HCT116 (cell line): Measurements from ENCODE around the gene TEPSIN. TPM values are rescaled to one million over a fixed set of nuclear protein-coding genes. Genes with fewer than 3 reads are reported as not detected.

Source experiments
- ATAC-seq: fragments of 200-7000 bp; cut with Tn5 transposase; 2 replicates; pipeline ENCODE4 v1.9.1; 2020; ENCODE audit warnings: mild to moderate bottlenecking, moderate library complexity
- BruUV-seq: library from RNA; stranded (reverse); fragments of 400-500 nt; replicated peaks from 2 replicates; lab custom pipeline; 2021; lab: Mats Ljungman, UMichigan
- CTCF ChIA-PET: fragments of 300-600 bp; sonication (Branson Sonifier 250); formaldehyde crosslinking; loops from one replicate; lab custom pipeline; 2021; ENCODE audit warnings: antibody characterized with exemption; lab: Charles Lee
- POLR2A ChIA-PET: fragments of 300-600, 350-600 bp; sonication (Branson Sonifier 250); formaldehyde crosslinking; loops from one replicate; lab custom pipeline; 2021; ENCODE audit warnings: antibody characterized with exemption; lab: Charles Lee
- RAD21 ChIA-PET, 2 experiments: fragments of 300-600 bp; sonication (Branson Sonifier 250); formaldehyde crosslinking; loops; one replicate each; lab custom pipeline; 2023; ENCODE audit warnings: low total read pairs in 2 of 2; ENCODE audit not compliant: uncharacterized antibody in 2 of 2, unreplicated experiment in 2 of 2, low non-redundant PET in 1 of 2; lab: Charles Lee
- DNase-seq: peaks from one replicate; pipeline ENCODE4 v3.0.0-alpha.2; 2010; ENCODE audit warnings: low read depth, low spot score
- H2AFZ ChIP-seq: fragments of 200-600 bp; shearing (Covaris generic), sonication (generic); 2 replicates; pipeline ENCODE4 v1.6.1; 2017; ENCODE audit warnings: low read depth, mixed run types, mixed read lengths, antibody characterized with exemption, low read length; ENCODE audit not compliant: poor library complexity, severe bottlenecking
- H3K27ac ChIP-seq: 2 replicates; pipeline ENCODE4 v1.5.1; 2012; ENCODE audit warnings: low read depth, low read length
- H3K27me3 ChIP-seq: fragments of 200-600 bp; sonication (generic); 2 replicates; pipeline ENCODE4 v1.6.1; 2016; ENCODE audit warnings: mixed run types, low read length, mixed read lengths; ENCODE audit not compliant: insufficient read depth
- H3K36me3 ChIP-seq, 2 experiments: fragments of 200-500 bp in 1 of 2; fragments of 200-600 bp in 1 of 2; sonication (Bioruptor generic) in 1 of 2; sonication (generic) in 1 of 2; 2 replicates each; pipeline versions ENCODE4 v1.5.1 to v1.6.1; 2014 to 2016; ENCODE audit warnings: low read length in 2 of 2, inconsistent platforms in 1 of 2, mixed read lengths in 1 of 2, mixed run types in 1 of 2; ENCODE audit not compliant: insufficient read depth in 2 of 2, control insufficient read depth in 1 of 2
- H3K4me1 ChIP-seq, 2 experiments: fragments of 200-600 bp in 1 of 2; sonication (generic) in 1 of 2; 2 replicates each; pipeline versions ENCODE4 v1.5.1 to v1.6.1; 2012 to 2017; ENCODE audit warnings: low read length in 2 of 2, inconsistent platforms in 1 of 2, mild to moderate bottlenecking in 1 of 2, mixed read lengths in 1 of 2, mixed run types in 1 of 2, moderate library complexity in 1 of 2; ENCODE audit not compliant: insufficient read depth in 2 of 2, control insufficient read depth in 1 of 2
- H3K4me2 ChIP-seq: fragments of 200-600 bp; sonication (generic); 2 replicates; pipeline ENCODE4 v1.6.1; 2017; ENCODE audit warnings: mixed run types, low read length, mixed read lengths
- H3K4me3 ChIP-seq, 2 experiments: fragments of 200-600 bp in 1 of 2; sonication (generic) in 1 of 2; replicated peaks in 1 of 2; 2 replicates each; pipeline ENCODE4 v1.5.1; 2011 to 2016; ENCODE audit warnings: low read length in 2 of 2, control low read depth in 1 of 2, low read depth in 1 of 2, mild to moderate bottlenecking in 1 of 2, mixed read lengths in 1 of 2, mixed run types in 1 of 2
- H3K79me2 ChIP-seq: fragments of 200-600 bp; sonication (generic); 2 replicates; pipeline ENCODE4 v1.6.1; 2017; ENCODE audit warnings: mild to moderate bottlenecking, mixed run types, low read length, moderate library complexity, mixed read lengths; ENCODE audit not compliant: insufficient read depth
- H3K9ac ChIP-seq: fragments of 200-600 bp; sonication (generic); 2 replicates; pipeline ENCODE4 v1.6.1; 2016; ENCODE audit warnings: low read length, mixed read lengths
- H3K9me2 ChIP-seq: fragments of 200-600 bp; sonication (generic), shearing (Covaris generic); 2 replicates; pipeline ENCODE4 v1.6.1; 2017; ENCODE audit warnings: mixed run types, mild to moderate bottlenecking, moderate library complexity; ENCODE audit not compliant: insufficient read depth
- H3K9me3 ChIP-seq, 2 experiments: fragments of 200-500 bp in 1 of 2; fragments of 200-600 bp in 1 of 2; sonication (Bioruptor generic) in 1 of 2; sonication (generic) in 1 of 2; 2 replicates each; pipeline ENCODE4 v1.6.1; 2014 to 2017; ENCODE audit warnings: low read length in 2 of 2, mixed read lengths in 2 of 2, inconsistent platforms in 1 of 2, low read depth in 1 of 2, mild to moderate bottlenecking in 1 of 2, mixed run types in 1 of 2, moderate library complexity in 1 of 2; ENCODE audit not compliant: control insufficient read depth in 1 of 2, insufficient read depth in 1 of 2
- H4K20me1 ChIP-seq: fragments of 200-600 bp; sonication (generic), shearing (Covaris generic); 2 replicates; pipeline ENCODE4 v1.6.1; 2017; ENCODE audit warnings: mixed run types, mild to moderate bottlenecking, moderate library complexity; ENCODE audit not compliant: insufficient read depth
- CBX3 ChIP-seq: IDR thresholded peaks from 2 replicates; pipeline ENCODE4 v1.6.1; 2012; ENCODE audit warnings: low read depth
- CEBPB ChIP-seq: IDR thresholded peaks from 2 replicates; pipeline ENCODE4 v1.6.1; 2012; ENCODE audit warnings: low read depth
- EGR1 ChIP-seq: IDR thresholded peaks from 2 replicates; pipeline ENCODE4 v1.6.1; 2012; ENCODE audit warnings: low read depth
- ELF1 ChIP-seq: IDR thresholded peaks from 2 replicates; pipeline ENCODE4 v1.6.1; 2012; ENCODE audit warnings: low read depth, borderline replicate concordance
- EZH2 ChIP-seq: fragments of 200-600 bp; sonication (generic); IDR thresholded peaks from 2 replicates; pipeline ENCODE4 v1.6.1; 2017; ENCODE audit warnings: antibody characterized with exemption, mixed run types
- FOSL1 ChIP-seq: IDR thresholded peaks from 2 replicates; pipeline ENCODE4 v1.6.1; 2012; ENCODE audit warnings: low read depth
- JUND ChIP-seq: IDR thresholded peaks from 2 replicates; pipeline ENCODE4 v1.6.1; 2012
- POLR2A ChIP-seq: IDR thresholded peaks from 2 replicates; pipeline ENCODE4 v1.7.0; 2011; ENCODE audit warnings: borderline replicate concordance; ENCODE audit not compliant: insufficient read depth, insufficient read length; ENCODE audit errors: extremely low read depth
- REST ChIP-seq: IDR thresholded peaks from 2 replicates; pipeline ENCODE4 v1.6.1; 2012; ENCODE audit warnings: low read depth
- SIN3A ChIP-seq: IDR thresholded peaks from 2 replicates; pipeline ENCODE4 v1.6.1; 2012; ENCODE audit warnings: low read depth
- SP1 ChIP-seq: IDR thresholded peaks from 2 replicates; pipeline ENCODE4 v1.6.1; 2012; ENCODE audit warnings: low read depth
- SRF ChIP-seq: IDR thresholded peaks from 2 replicates; pipeline ENCODE4 v1.6.1; 2012; ENCODE audit warnings: low read depth
- TCF7L2 ChIP-seq: IDR thresholded peaks from 2 replicates; pipeline ENCODE4 v1.7.0; 2011; ENCODE audit warnings: borderline replicate concordance, inconsistent platforms; ENCODE audit not compliant: insufficient read depth, insufficient read length; ENCODE audit errors: extremely low read depth
- ZBTB33 ChIP-seq: IDR thresholded peaks from 2 replicates; pipeline ENCODE4 v1.6.1; 2011; ENCODE audit warnings: mild to moderate bottlenecking, low read length, moderate library complexity; ENCODE audit not compliant: insufficient replicate concordance; ENCODE audit errors: extremely low read depth
- ZFX ChIP-seq: fragments of 450-650 bp; IDR thresholded peaks from 2 replicates; pipeline ENCODE4 v1.6.1; 2017
- intact Hi-C: fragments of 100-400 bp; cut with micrococcal nuclease; formaldehyde crosslinking; loops from 2 replicates; pipeline ENCODE4 v1.10.0; 2022
- total RNA-seq: library from RNA; stranded (reverse); gene quantifications from one replicate; pipeline ENCODE4 v1.2.1, GENCODE V29; 2021; ENCODE audit not compliant: unreplicated experiment
- TF ChIP-seq, protein P1 (sequence below): IDR thresholded peaks from 2 replicates; pipeline ENCODE4 v1.6.1; 2012
- TF ChIP-seq, protein P2 (sequence below), 3 experiments: fragments of 200-600 bp in 1 of 3; sonication (generic) in 1 of 3; IDR thresholded peaks in 2 of 3; conservative IDR thresholded peaks in 1 of 3; 2 replicates each; pipeline ENCODE4 v1.5.1; 2012 to 2017; ENCODE audit warnings: low read depth in 2 of 3, low read length in 2 of 3, antibody characterized with exemption in 1 of 3, borderline replicate concordance in 1 of 3, control low read depth in 1 of 3, mild to moderate bottlenecking in 1 of 3, mixed read lengths in 1 of 3, mixed run types in 1 of 3, moderate library complexity in 1 of 3; ENCODE audit not compliant: insufficient read depth in 1 of 3
- TF ChIP-seq, protein P3 (sequence below): IDR thresholded peaks from 2 replicates; pipeline ENCODE4 v1.6.1; 2012

Gene TEPSIN
- total RNA-seq, 1 experiment from 2014 or later, result 50.6 TPM

DNA sequence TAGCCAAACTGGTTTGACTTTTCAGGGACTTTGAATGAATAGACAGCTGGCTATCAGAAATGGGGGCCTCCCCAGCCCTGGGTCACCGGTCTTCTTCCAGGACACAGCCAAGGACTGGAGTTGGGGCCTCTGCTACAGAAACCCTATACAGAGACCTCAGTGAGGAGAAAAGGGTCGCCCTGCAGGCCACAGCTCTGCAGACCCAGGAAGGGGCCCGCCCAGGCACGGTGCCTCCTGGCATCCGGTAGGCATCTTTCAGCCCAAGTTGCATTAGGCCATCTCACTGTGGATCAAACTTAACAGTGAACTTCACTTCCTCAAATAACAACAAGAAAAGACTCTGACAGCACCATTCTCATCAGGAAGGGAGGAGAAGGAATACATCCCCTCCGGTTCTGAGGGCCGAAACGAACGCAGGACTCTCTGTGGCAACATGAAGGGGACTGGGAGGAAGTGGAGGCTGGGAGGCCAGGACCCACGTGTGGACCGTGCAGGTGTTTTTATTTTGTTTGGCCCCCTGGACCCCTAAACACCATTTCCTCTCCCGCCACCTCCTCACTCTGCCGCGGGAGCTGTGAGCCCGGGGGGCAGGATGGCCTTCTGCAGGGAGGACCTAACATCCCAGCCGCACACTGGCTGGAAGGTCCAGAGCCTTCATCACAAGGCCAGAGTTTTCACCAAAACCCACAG, 49.0 kb upstream of the TEPSIN start:
- DNase-seq (no peak), ATAC-seq (no peak)
- peaks cover 3% of the 10 kb centered on the region; the same call in 1 of the 2 replicates for H4K20me1 ChIP-seq
- BruUV-seq, result no TSS peak
- intact Hi-C loops, result no loop called here
- no peaks in the 10 kb centered on the region for H3K9me2 ChIP-seq
- RAD21 ChIA-PET, result no interaction called here
- CTCF ChIA-PET, result no interaction called here
- no peak overlapping the region for H3K9ac ChIP-seq
- peaks cover 74% of the 10 kb centered on the region for H3K79me2 ChIP-seq
- peaks cover 26 to 33% of the 10 kb centered on the region in 2 experiments; a peak in 3 of 4 replicates for H3K36me3 ChIP-seq
- H2AFZ ChIP-seq, result no peak overlapping the region
- H3K9me3 ChIP-seq, result no peaks in the 10 kb centered on the region
- H3K4me1 ChIP-seq, result peaks cover under 1 to 9% of the 10 kb centered on the region in 2 experiments; a peak in 2 of 4 replicates
- H3K27me3 ChIP-seq, result no peaks in the 10 kb centered on the region
- no peak overlapping the region for H3K4me2 ChIP-seq
- POLR2A ChIA-PET, result no interaction called here
- no peak overlapping the region for H3K4me3 ChIP-seq
- no peak overlapping the region for H3K27ac ChIP-seq
- no peak for TF ChIP-seq CBX3
- no peak for TF ChIP-seq JUND
- no peak for TF ChIP-seq POLR2A
- TF ChIP-seq, protein P1, sequence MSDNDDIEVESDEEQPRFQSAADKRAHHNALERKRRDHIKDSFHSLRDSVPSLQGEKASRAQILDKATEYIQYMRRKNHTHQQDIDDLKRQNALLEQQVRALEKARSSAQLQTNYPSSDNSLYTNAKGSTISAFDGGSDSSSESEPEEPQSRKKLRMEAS, result no peak
- no peak for TF ChIP-seq ZFX
- TF ChIP-seq SP1, result no peak
- TF ChIP-seq ELF1, result no peak
- no peak for TF ChIP-seq EZH2
- TF ChIP-seq, protein P2, sequence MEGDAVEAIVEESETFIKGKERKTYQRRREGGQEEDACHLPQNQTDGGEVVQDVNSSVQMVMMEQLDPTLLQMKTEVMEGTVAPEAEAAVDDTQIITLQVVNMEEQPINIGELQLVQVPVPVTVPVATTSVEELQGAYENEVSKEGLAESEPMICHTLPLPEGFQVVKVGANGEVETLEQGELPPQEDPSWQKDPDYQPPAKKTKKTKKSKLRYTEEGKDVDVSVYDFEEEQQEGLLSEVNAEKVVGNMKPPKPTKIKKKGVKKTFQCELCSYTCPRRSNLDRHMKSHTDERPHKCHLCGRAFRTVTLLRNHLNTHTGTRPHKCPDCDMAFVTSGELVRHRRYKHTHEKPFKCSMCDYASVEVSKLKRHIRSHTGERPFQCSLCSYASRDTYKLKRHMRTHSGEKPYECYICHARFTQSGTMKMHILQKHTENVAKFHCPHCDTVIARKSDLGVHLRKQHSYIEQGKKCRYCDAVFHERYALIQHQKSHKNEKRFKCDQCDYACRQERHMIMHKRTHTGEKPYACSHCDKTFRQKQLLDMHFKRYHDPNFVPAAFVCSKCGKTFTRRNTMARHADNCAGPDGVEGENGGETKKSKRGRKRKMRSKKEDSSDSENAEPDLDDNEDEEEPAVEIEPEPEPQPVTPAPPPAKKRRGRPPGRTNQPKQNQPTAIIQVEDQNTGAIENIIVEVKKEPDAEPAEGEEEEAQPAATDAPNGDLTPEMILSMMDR (IDR thresholded peaks at IDR 0.05 in 2 of 3, conservative IDR thresholded peaks at IDR 0.05 in 1 of 3; ENCODE audit: borderline replicate concordance in 1 of 3, insufficient read depth in 1 of 3, low read depth in 2 of 3, low read length in 2 of 3), result no peak
- no peak for TF ChIP-seq EGR1
- TF ChIP-seq, protein P3, sequence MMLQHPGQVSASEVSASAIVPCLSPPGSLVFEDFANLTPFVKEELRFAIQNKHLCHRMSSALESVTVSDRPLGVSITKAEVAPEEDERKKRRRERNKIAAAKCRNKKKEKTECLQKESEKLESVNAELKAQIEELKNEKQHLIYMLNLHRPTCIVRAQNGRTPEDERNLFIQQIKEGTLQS, result no peak
- no peak for TF ChIP-seq SIN3A
- no peak for TF ChIP-seq TCF7L2
- TF ChIP-seq FOSL1, result no peak
- TF ChIP-seq SRF, result no peak
- TF ChIP-seq CEBPB, result no peak
- no peak for TF ChIP-seq ZBTB33
- TF ChIP-seq REST, result no peak
